Osteocyte (in vitro differentiated cells): ENCODE measurements around the gene IGF1R. TPM values are rescaled to one million over a fixed set of nuclear protein-coding genes. Genes with fewer than 3 reads are reported as not detected.

ENCODE experiments used
- DNase-seq: peaks from one replicate; pipeline ENCODE4 v3.0.0; 2021; ENCODE audit warnings: mixed read lengths; ENCODE audit not compliant: unreplicated experiment; ENCODE audit errors: extremely low spot score
- H3K27ac Mint-ChIP-seq: one replicate; pipeline ENCODE4 v1.8.0; 2021; ENCODE audit warnings: mild to moderate bottlenecking, mixed read lengths; ENCODE audit not compliant: unreplicated experiment
- H3K27me3 Mint-ChIP-seq: one replicate; pipeline ENCODE4 v1.8.0; 2021; ENCODE audit warnings: mixed read lengths; ENCODE audit not compliant: unreplicated experiment
- H3K36me3 Mint-ChIP-seq: one replicate; pipeline ENCODE4 v1.8.0; 2021; ENCODE audit warnings: mixed read lengths; ENCODE audit not compliant: unreplicated experiment
- H3K4me1 Mint-ChIP-seq: one replicate; pipeline ENCODE4 v1.8.0; 2021; ENCODE audit warnings: mixed read lengths; ENCODE audit not compliant: unreplicated experiment
- H3K4me3 Mint-ChIP-seq: one replicate; pipeline ENCODE4 v1.8.0; 2021; ENCODE audit warnings: mild to moderate bottlenecking, moderate library complexity, mixed read lengths; ENCODE audit not compliant: unreplicated experiment
- H3K9me3 Mint-ChIP-seq: one replicate; pipeline ENCODE4 v1.8.0; 2021; ENCODE audit warnings: mixed read lengths; ENCODE audit not compliant: unreplicated experiment
- CTCF ChIP-seq: fragments of 200-600 bp; sonication (generic); IDR thresholded peaks from 2 replicates; pipeline ENCODE4 v1.5.0; 2021; ENCODE audit warnings: antibody characterized with exemption, mild to moderate bottlenecking, moderate library complexity
- total RNA-seq: library from RNA; stranded (reverse); gene quantifications from 2 replicates; pipeline ENCODE4 v1.2.1, GENCODE V29; 2021

The IGF1R gene
- total RNA-seq, 1 donor from 2014 or later, result 174 TPM

DNA sequence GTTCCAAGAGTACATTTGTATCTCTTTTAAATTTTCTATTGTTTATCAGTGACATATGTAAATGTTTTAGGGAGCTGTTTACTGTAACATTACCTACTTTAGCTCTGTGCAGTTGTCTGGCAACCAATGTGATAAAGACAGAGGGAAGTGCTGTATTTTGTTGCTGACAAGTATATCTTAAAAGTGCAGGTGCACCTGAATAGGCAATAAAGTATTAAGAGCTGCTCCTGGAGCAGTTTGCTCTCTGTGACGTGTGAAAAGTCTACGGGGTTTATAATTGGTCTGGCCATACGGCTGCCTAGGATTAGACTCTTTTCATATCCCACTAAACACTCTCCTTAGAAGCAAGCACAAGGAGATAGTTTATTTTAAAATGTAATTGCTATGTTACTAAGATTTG lies 178.3 kb downstream of the IGF1R start:
- H3K9me3 Mint-ChIP-seq, result peaks cover 15% of the 10 kb centered on the region
- no peak for TF ChIP-seq CTCF

DNA sequence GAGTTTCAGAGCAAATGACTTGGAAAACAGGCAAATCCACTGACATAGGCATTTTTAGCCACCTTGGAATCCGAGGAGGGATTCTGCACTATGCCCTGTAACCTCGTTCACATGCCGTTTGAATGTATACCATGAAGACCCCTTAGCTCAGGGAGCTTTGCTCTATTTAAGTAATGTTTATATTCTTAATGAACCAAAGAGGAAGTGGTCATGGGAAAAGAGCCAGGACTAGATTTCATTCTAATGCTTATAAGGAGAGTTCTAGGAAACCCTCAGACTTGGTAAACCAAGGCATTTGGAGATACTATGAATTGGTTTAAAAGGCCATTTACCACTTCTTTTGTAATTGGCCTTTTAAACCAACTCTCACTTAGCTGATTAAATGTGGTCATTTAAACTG lies 178.9 kb downstream of the IGF1R start:
- Mint-ChIP-seq H3K27ac (no peak overlapping the region), H3K36me3 (peaks cover 36% of the 10 kb centered on the region), H3K4me3 (no peak overlapping the region), H3K4me1 (peaks cover 24% of the 10 kb centered on the region), H3K9me3 (peaks cover 20% of the 10 kb centered on the region), H3K27me3 (no peaks in the 10 kb centered on the region)
- no peak for DNase-seq
- TF ChIP-seq CTCF, result no peak

More for the DNA sequence above, 178.3 kb downstream of the IGF1R start:
- DNase-seq, result no peak
- peaks cover 30% of the 10 kb centered on the region for H3K36me3 Mint-ChIP-seq
- no peak overlapping the region for H3K4me3 Mint-ChIP-seq
- no peak overlapping the region for H3K27ac Mint-ChIP-seq
- no peaks in the 10 kb centered on the region for H3K27me3 Mint-ChIP-seq
- peaks cover 26% of the 10 kb centered on the region for H3K4me1 Mint-ChIP-seq

DNA sequence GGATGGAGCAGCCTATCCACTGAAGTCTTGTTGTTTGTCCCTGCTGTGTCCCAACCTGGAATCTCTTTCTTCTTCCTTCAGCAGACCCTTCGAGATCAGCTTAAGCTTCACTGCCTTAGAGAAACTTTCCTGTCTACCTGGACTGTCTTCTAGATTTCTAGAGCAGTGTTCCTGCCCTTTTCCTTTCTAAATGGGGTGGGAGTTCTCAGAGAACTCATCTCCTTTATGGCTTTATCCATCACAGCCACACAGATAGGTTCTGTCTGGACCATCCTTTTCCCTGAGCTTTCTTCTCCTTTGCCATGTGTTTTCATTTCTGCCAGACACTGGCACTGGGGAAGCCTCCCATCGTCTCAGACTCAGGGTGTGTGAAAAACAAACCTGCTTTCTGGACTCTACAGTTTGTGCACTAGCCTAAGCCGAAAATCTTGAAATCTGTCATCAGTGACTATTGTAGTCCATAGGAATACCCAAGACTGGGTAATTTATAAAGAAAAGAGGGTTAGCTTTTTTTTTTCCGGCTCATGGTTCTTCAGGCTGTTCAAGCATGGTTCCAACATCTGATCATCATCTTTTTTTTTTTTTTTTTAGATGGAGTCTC lies 181.8 kb downstream of the IGF1R start:
- Mint-ChIP-seq H3K27ac (no peak overlapping the region), H3K9me3 (peaks cover 31% of the 10 kb centered on the region), H3K27me3 (no peaks in the 10 kb centered on the region), H3K36me3 (peaks cover 39% of the 10 kb centered on the region), H3K4me1 (no peaks in the 10 kb centered on the region), H3K4me3 (no peak overlapping the region)
- no peak for DNase-seq
- TF ChIP-seq CTCF, result no peak

- H3K4me1 Mint-ChIP-seq, result peaks cover 15% of the 10 kb centered on the region
- DNase-seq, result no peak
- peaks cover 29% of the 10 kb centered on the region for H3K36me3 Mint-ChIP-seq
- no peak overlapping the region for H3K27ac Mint-ChIP-seq
- peaks cover 30% of the 10 kb centered on the region for H3K9me3 Mint-ChIP-seq
- H3K27me3 Mint-ChIP-seq, result no peaks in the 10 kb centered on the region
- no peak for TF ChIP-seq CTCF
- no peak overlapping the region for H3K4me3 Mint-ChIP-seq
Observed at GRCh38 chr15:98834976-98835375, 186.6 kb downstream of the IGF1R start.

DNA sequence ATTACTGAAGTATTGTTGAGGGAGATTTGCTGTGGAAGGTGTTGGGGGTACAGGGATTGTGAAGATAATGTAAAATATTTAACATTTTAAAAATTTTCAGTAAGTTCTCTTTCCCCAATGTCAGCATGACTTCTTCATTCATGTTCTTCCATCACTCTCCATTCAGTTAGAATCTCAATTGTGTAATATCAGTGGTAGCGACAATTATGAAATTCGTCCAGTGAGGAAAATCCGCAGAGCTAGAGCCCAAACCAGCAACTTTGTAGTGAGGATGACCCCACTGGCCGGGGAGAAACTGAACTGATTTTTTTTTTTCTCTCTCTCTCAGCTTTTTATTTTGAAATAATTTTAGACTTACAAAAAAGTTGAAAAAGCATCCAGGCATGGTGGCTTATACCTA lies 187.5 kb downstream of the IGF1R start:
- no peak for TF ChIP-seq CTCF
- DNase-seq, result no peak
- Mint-ChIP-seq H3K27me3 (no peaks in the 10 kb centered on the region), H3K9me3 (peaks cover 23% of the 10 kb centered on the region), H3K36me3 (peaks cover 25% of the 10 kb centered on the region), H3K4me3 (no peak overlapping the region), H3K27ac (no peak overlapping the region), H3K4me1 (peaks cover 15% of the 10 kb centered on the region)
